Right lobe of liver (tissue), 4 donors: ENCODE results near the gene CUL7.

Source experiments
- CTCF ChIP-seq, 4 donors: fragments of 200-600 bp in 3 of 4; fragments of 450-650 bp in 1 of 4; IDR thresholded peaks; one replicate each; pipeline versions ENCODE4 v1.5.1 to v1.8.0; 2016 to 2022; ENCODE audit warnings: antibody characterized with exemption in 4 of 4, mild to moderate bottlenecking in 2 of 4
- POLR2A ChIP-seq: fragments of 450-650 bp; IDR thresholded peaks from one replicate; pipeline ENCODE4 v1.6.1; 2017; ENCODE audit warnings: antibody characterized with exemption, mild to moderate bottlenecking
- donor health status: DM: no; HTN: no; CAD: no.
- donor health status: DM: no; HTN: no; CAD: no.
- donor health status: DM: no; HTN: yes; CAD: no.

GRCh38 chr6:43019152-43019551 lies 34.5 kb downstream of the CUL7 start:
- TF ChIP-seq CTCF (IDR thresholded peaks at IDR 0.05) (no peak), POLR2A (no peak)
